ENCODE results near the gene PTGR3. TPM values are rescaled to one million over a fixed set of nuclear protein-coding genes. Genes with fewer than 3 reads are reported as not detected.

PTGR3 gene
- total RNA-seq, 2 donors from 2014 or later: 43.4 to 59.1 TPM

GRCh38 chr18:75204732-75205513 is 4.0 kb downstream of the PTGR3 start:
- Histone ChIP-seq H3K9ac (ENCODE audit: low read depth in 2 of 2, low read length in 2 of 2) (peak overlapping the region in 1 of 2 donors; percentile 61), H3K4me1 (peaks cover 6% of the 10 kb centered on the region), H3K4me3 (peak overlapping the region; percentile 39), H3K36me3 (no peaks in the 10 kb centered on the region), H3K27ac (peak overlapping the region; percentile 20), H3K9me3 (no peaks in the 10 kb centered on the region), H3K27me3 (no peaks in the 10 kb centered on the region)
- peak; percentile 55 for DNase-seq
- intact Hi-C loops (cut with DNase I): no loop called here
- no peak for TF ChIP-seq CTCF (IDR thresholded peaks at IDR 0.05)

GRCh38 chr18:75204269-75204731 is 4.6 kb downstream of the PTGR3 start:
- Histone ChIP-seq H3K4me1 (peaks cover 6% of the 10 kb centered on the region), H3K27ac (peak overlapping the region; percentile 20), H3K4me3 (peak overlapping the region; percentile 39), H3K27me3 (no peaks in the 10 kb centered on the region), H3K36me3 (no peaks in the 10 kb centered on the region), H3K9me3 (no peaks in the 10 kb centered on the region), H3K9ac (ENCODE audit: low read depth in 2 of 2, low read length in 2 of 2) (peak overlapping the region in 1 of 2 donors; percentile 61)
- peak; percentile 38 for DNase-seq
- no peak for TF ChIP-seq CTCF (IDR thresholded peaks at IDR 0.05)
- intact Hi-C loops (cut with DNase I): no loop called here

- TF ChIP-seq CTCF (IDR thresholded peaks at IDR 0.05): no peak
- H3K36me3 ChIP-seq: no peaks in the 10 kb centered on the region
- peak overlapping the region; percentile 20 for H3K27ac ChIP-seq
- peak overlapping the region in 1 of 2 donors; percentile 61 for H3K9ac ChIP-seq (ENCODE audit: low read depth in 2 of 2, low read length in 2 of 2)
- intact Hi-C loops (cut with DNase I): no loop called here
- no peaks in the 10 kb centered on the region for H3K27me3 ChIP-seq
- no peaks in the 10 kb centered on the region for H3K9me3 ChIP-seq
- peak; percentile 31 for DNase-seq
- peak overlapping the region; percentile 39 for H3K4me3 ChIP-seq
- H3K4me1 ChIP-seq: peaks cover 6% of the 10 kb centered on the region
Observed at GRCh38 chr18:75203416-75204268, 5.3 kb downstream of the PTGR3 start.

- Histone ChIP-seq H3K4me1 (peaks cover 6% of the 10 kb centered on the region), H3K27me3 (no peaks in the 10 kb centered on the region), H3K36me3 (no peaks in the 10 kb centered on the region), H3K4me3 (no peak overlapping the region), H3K27ac (no peak overlapping the region), H3K9ac (ENCODE audit: low read depth in 2 of 2, low read length in 2 of 2) (no peak overlapping the region), H3K9me3 (no peaks in the 10 kb centered on the region)
- TF ChIP-seq CTCF (IDR thresholded peaks at IDR 0.05): no peak
- no peak for DNase-seq
- intact Hi-C loops (cut with DNase I): no loop called here
Observed at GRCh38 chr18:75202696-75203365, 6.1 kb downstream of the PTGR3 start.
